ENCODE results near the gene USP46.

The USP46 gene

DNA sequence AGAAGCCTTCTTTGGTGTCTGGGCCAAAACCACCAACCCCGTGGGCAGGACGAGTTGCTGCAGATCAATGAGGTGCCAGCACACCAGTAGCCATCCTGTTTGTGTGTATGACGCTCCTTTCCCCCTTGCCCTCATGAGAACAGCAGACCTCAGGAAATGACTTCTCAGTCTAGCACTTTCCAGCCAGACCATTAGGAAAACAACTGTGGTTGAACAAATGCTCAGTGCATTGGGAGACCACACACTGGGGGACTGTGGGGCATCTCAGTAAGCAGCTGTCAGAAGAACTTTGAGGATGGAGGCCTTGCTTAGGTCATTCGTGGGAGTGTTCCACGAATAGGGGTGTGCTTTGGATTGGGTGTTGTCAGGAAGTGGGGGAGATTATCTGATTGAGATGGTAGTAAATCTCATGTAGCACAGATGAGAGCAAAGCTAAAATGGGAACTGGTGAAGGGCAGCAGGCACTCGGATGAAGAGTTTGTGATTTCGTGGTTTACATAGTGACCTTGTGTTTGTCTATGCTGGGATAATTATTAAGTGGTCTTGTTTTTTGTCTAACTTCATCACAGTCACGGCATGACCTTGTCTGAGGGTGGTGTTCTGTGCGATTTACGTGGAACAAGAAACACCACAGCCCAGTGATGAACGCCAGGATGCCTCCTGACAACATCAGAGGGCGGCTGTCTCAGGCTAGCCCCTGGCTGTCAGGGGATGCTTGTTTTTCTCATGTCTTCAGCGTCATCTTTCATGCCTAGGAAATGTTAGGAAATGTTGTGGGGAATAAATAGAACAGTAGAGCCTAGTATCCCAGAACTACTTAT lies 70.1 kb downstream of the USP46 start:
- H3K27me3 ChIP-seq (replicated peaks; ENCODE audit: control insufficient read depth, insufficient read depth, low read length), result no peaks in the 10 kb centered on the region
- H3K4me3 ChIP-seq (ENCODE audit: low read length), result no peak overlapping the region
- H3K4me1 ChIP-seq (ENCODE audit: control insufficient read depth, insufficient read depth, low read length), result no peaks in the 10 kb centered on the region
- H3K36me3 ChIP-seq (ENCODE audit: control insufficient read depth, insufficient read depth, low read length, severe bottlenecking), result peaks cover 4% of the 10 kb centered on the region
- H3K9ac ChIP-seq (ENCODE audit: low read length), result no peak overlapping the region
- no peak for DNase-seq (ENCODE audit: low read depth)
- H3K9me3 ChIP-seq (ENCODE audit: control insufficient read depth, low read length), result no peaks in the 10 kb centered on the region

DNA sequence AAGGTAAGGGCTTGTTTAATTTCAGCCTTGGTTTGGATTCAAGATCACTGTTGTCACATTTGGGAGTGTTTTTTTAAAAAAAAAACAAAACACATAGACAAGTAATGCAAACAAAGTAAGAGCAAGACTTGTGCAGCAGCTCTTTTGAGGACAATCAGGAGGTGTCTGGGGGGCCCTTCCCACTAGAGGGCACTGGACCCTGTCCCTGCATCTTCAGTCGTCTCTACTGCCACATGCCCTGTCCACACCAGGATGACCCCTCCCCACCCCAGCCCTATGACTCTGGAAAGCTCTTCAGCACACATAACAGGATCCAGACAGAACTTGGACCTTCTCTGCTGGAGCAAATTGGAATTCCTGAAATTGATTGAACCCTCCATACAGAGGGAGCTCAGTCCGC lies 71.0 kb downstream of the USP46 start:
- Histone ChIP-seq H3K9ac (ENCODE audit: low read length) (no peak overlapping the region), H3K4me3 (ENCODE audit: low read length) (no peak overlapping the region), H3K36me3 (ENCODE audit: control insufficient read depth, insufficient read depth, low read length, severe bottlenecking) (peaks cover 4% of the 10 kb centered on the region), H3K27me3 (replicated peaks; ENCODE audit: control insufficient read depth, insufficient read depth, low read length) (no peaks in the 10 kb centered on the region), H3K9me3 (ENCODE audit: control insufficient read depth, low read length) (no peaks in the 10 kb centered on the region), H3K4me1 (ENCODE audit: control insufficient read depth, insufficient read depth, low read length) (no peaks in the 10 kb centered on the region)
- peak; percentile 7 for DNase-seq (ENCODE audit: low read depth)

DNA sequence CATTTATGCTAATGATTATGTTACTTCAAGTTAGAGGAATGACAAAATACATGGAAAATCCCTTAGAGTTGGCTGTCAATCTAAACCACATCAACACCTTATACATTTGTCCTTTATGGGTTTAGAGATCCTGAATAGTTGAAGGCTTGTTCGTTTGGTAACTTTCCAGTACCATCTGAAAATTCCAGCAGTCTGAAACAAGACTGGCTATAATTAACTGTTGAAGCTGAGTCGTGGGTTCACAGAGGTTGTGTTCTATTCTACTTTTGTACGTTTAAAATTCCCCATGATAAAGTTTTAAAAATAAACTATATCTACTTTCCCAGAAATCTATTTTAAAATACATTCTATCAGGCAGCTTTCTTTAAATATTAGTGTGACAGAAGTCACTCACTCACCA lies 73.0 kb downstream of the USP46 start:
- Histone ChIP-seq H3K4me1 (ENCODE audit: control insufficient read depth, insufficient read depth, low read length) (no peaks in the 10 kb centered on the region), H3K4me3 (ENCODE audit: low read length) (no peak overlapping the region), H3K36me3 (ENCODE audit: control insufficient read depth, insufficient read depth, low read length, severe bottlenecking) (peaks cover 2% of the 10 kb centered on the region), H3K9ac (ENCODE audit: low read length) (no peak overlapping the region), H3K27me3 (replicated peaks; ENCODE audit: control insufficient read depth, insufficient read depth, low read length) (no peaks in the 10 kb centered on the region), H3K9me3 (ENCODE audit: control insufficient read depth, low read length) (no peaks in the 10 kb centered on the region)
- DNase-seq (ENCODE audit: low read depth), result peak; percentile 5

DNA sequence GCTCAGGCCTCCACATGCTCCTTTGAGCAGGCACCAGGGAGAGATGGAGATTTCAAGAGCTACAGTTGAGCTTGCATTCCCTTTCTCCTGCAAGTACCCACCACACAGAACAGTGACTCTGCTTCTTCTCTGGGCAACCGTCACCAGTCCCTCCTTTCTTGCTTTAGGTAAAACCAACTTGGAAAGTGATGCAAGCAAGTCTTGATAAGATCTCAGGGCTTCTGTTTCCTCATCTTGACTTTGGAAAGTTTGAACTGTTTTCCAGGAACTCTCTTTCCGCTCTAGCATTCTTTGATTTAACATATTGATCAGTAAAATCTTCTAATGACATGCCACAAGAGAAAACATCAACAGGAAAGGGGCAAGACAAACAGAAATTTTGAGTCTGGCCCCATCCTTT lies 73.7 kb downstream of the USP46 start:
- H3K9ac ChIP-seq (ENCODE audit: low read length), result no peak overlapping the region
- no peaks in the 10 kb centered on the region for H3K9me3 ChIP-seq (ENCODE audit: control insufficient read depth, low read length)
- H3K36me3 ChIP-seq (ENCODE audit: control insufficient read depth, insufficient read depth, low read length, severe bottlenecking), result no peaks in the 10 kb centered on the region
- no peaks in the 10 kb centered on the region for H3K27me3 ChIP-seq (replicated peaks; ENCODE audit: control insufficient read depth, insufficient read depth, low read length)
- DNase-seq (ENCODE audit: low read depth), result no peak
- no peaks in the 10 kb centered on the region for H3K4me1 ChIP-seq (ENCODE audit: control insufficient read depth, insufficient read depth, low read length)
- H3K4me3 ChIP-seq (ENCODE audit: low read length), result no peak overlapping the region

DNA sequence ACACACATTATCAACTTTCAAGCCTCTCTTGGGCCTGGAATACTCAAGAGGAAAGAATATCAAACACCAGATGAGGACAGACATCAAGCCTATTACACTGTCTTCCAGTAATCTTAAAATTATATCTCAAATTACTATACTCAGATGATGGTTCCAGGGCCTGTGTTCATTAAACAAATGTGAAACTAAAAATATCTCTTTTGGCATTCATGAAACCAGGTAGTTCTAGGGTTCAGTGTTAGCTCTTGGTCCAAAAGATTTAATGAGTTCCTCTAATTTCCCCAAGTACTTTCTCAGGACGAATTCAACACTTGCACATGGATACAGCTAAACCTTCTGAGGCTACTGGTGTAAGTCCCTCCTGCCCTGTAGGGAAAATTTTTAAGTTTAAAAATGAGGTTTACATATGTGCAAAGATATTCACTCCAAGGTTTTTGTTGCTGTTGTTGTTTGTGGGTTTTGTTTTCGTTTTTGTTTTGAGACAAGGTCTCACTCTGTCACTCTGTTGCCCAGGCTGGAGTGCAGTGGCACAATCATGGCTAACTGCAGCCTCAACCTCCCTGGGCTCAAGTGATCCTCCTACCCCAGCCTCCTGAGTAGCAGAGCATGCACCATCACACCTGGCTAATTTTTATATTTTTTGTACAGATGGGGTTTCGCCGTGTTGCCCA lies 79.4 kb downstream of the USP46 start:
- DNase-seq (ENCODE audit: low read depth), result no peak
- H3K27me3 ChIP-seq (replicated peaks; ENCODE audit: control insufficient read depth, insufficient read depth, low read length), result no peaks in the 10 kb centered on the region
- H3K4me1 ChIP-seq (ENCODE audit: control insufficient read depth, insufficient read depth, low read length), result no peaks in the 10 kb centered on the region
- H3K4me3 ChIP-seq (ENCODE audit: low read length), result no peak overlapping the region
- H3K9me3 ChIP-seq (ENCODE audit: control insufficient read depth, low read length), result no peaks in the 10 kb centered on the region
- H3K9ac ChIP-seq (ENCODE audit: low read length), result no peak overlapping the region
- no peaks in the 10 kb centered on the region for H3K36me3 ChIP-seq (ENCODE audit: control insufficient read depth, insufficient read depth, low read length, severe bottlenecking)

DNA sequence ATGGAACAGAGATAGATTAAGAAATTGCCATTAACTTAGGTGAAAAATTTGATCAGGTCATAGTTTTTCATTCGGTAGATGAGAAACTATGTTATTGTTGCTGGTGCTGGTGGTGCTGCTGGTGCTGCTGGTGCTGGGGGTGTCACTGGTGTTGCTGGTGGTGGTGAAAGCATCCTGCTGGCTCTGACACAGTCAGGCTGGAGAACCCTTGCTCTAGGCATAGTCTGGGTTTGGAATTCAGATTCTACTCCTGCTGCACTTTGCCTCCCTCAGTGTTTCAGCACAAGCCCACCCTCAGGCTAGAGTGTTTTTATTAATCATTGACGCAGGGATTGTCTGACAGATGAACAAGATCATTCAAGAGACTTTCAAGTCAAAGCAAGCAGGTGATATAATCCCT lies 80.2 kb downstream of the USP46 start:
- H3K9me3 ChIP-seq (ENCODE audit: control insufficient read depth, low read length), result no peaks in the 10 kb centered on the region
- H3K4me3 ChIP-seq (ENCODE audit: low read length), result no peak overlapping the region
- H3K27me3 ChIP-seq (replicated peaks; ENCODE audit: control insufficient read depth, insufficient read depth, low read length), result no peaks in the 10 kb centered on the region
- H3K36me3 ChIP-seq (ENCODE audit: control insufficient read depth, insufficient read depth, low read length, severe bottlenecking), result no peaks in the 10 kb centered on the region
- H3K4me1 ChIP-seq (ENCODE audit: control insufficient read depth, insufficient read depth, low read length), result no peaks in the 10 kb centered on the region
- DNase-seq (ENCODE audit: low read depth), result no peak
- H3K9ac ChIP-seq (ENCODE audit: low read length), result no peak overlapping the region

DNA sequence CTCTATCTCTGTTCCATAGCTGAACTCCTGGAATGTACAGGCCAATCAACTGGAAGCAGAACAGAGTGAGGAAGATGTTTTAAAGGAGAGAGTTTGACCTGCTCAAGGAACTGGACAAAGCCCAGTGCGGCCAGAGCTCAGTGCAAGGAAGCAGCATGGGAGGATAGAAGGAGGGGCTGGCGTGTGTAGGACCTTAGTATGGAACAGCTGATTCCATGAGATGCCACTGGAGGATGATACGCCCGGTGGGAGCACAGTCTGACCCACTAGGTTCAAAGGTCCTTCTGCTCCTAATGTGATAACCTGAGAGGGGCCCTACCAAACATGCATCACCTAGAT lies 81.5 kb downstream of the USP46 start:
- no peaks in the 10 kb centered on the region for H3K9me3 ChIP-seq (ENCODE audit: control insufficient read depth, low read length)
- H3K36me3 ChIP-seq (ENCODE audit: control insufficient read depth, insufficient read depth, low read length, severe bottlenecking), result no peaks in the 10 kb centered on the region
- H3K9ac ChIP-seq (ENCODE audit: low read length), result no peak overlapping the region
- H3K4me1 ChIP-seq (ENCODE audit: control insufficient read depth, insufficient read depth, low read length), result peaks cover 10% of the 10 kb centered on the region
- DNase-seq (ENCODE audit: low read depth), result no peak
- H3K4me3 ChIP-seq (ENCODE audit: low read length), result no peak overlapping the region
- H3K27me3 ChIP-seq (replicated peaks; ENCODE audit: control insufficient read depth, insufficient read depth, low read length), result no peaks in the 10 kb centered on the region

DNA sequence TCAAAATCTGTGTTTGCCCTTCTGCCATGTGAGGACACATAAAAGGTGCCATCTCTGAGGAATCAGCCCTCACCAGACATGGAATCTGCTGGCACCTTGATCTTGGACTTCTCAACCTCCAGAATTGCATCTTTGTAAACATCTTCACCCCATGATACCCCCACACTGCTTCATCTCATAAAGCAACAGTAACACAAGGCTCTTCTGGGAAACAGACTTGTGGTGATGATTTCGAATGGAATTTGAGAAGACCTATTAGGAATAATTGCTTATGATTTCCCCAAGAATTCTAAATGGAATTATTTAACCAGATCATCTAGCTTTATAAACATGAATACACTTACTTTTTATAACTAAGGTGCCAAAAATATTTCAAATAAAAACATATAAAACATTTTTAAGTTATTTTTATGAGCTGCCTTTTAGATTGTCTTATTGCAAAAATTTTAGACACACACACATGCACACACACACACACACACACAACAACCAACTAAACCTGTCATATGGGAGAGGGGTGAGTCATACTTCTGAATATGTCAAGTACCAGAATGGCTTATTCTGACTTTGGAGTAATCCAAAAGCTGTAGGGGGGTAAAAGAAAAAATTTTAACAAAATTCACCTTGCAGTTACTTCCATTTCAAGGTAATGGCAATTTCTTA lies 82.0 kb downstream of the USP46 start:
- Histone ChIP-seq H3K36me3 (ENCODE audit: control insufficient read depth, insufficient read depth, low read length, severe bottlenecking) (no peaks in the 10 kb centered on the region), H3K9me3 (ENCODE audit: control insufficient read depth, low read length) (no peaks in the 10 kb centered on the region), H3K4me3 (ENCODE audit: low read length) (no peak overlapping the region), H3K27me3 (replicated peaks; ENCODE audit: control insufficient read depth, insufficient read depth, low read length) (no peaks in the 10 kb centered on the region), H3K9ac (ENCODE audit: low read length) (no peak overlapping the region), H3K4me1 (ENCODE audit: control insufficient read depth, insufficient read depth, low read length) (peaks cover 10% of the 10 kb centered on the region)
- no peak for DNase-seq (ENCODE audit: low read depth)

DNA sequence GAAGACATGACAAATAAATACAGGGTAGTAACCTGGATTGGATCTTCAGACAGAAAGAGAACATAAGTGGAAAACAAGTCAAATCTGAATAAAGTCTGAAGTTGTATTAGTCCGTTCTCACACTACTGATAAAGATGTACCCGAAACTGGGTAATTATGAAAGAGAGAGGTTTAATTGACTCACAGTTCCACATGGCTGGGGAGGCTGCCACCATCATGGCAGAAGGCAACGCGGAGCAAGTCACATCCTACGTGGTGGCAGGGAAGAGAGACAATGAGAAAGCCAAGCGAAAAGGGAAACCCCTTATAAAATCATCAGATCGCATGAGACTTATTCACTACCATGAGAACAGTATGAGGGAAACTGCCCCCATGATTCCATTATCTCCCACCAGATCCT lies 82.8 kb downstream of the USP46 start:
- H3K4me1 ChIP-seq (ENCODE audit: control insufficient read depth, insufficient read depth, low read length), result peaks cover 10% of the 10 kb centered on the region
- H3K4me3 ChIP-seq (ENCODE audit: low read length), result no peak overlapping the region
- no peaks in the 10 kb centered on the region for H3K27me3 ChIP-seq (replicated peaks; ENCODE audit: control insufficient read depth, insufficient read depth, low read length)
- no peaks in the 10 kb centered on the region for H3K9me3 ChIP-seq (ENCODE audit: control insufficient read depth, low read length)
- H3K36me3 ChIP-seq (ENCODE audit: control insufficient read depth, insufficient read depth, low read length, severe bottlenecking), result no peaks in the 10 kb centered on the region
- H3K9ac ChIP-seq (ENCODE audit: low read length), result no peak overlapping the region
- no peak for DNase-seq (ENCODE audit: low read depth)

DNA sequence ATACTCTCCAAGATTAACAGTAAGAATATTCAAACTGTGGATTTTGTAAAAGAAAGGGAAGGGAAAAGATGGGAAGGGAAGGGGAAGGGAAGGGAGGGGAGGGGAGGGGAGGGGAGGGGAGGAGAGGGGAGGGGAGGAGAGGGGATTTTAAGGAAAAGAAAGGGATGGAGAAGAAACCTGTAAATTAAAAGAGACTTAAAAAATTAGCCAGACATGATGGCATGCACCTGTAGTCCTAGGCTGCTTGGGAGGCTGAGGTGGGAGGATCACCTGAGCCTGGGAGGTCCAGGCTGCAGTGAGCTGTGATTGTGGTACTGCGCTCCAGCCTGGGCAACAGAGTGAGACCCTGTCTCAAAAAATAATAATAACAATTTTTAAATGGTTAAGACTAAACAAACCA lies 83.7 kb downstream of the USP46 start:
- Histone ChIP-seq H3K36me3 (ENCODE audit: control insufficient read depth, insufficient read depth, low read length, severe bottlenecking) (no peaks in the 10 kb centered on the region), H3K27me3 (replicated peaks; ENCODE audit: control insufficient read depth, insufficient read depth, low read length) (no peaks in the 10 kb centered on the region), H3K9me3 (ENCODE audit: control insufficient read depth, low read length) (no peaks in the 10 kb centered on the region), H3K4me3 (ENCODE audit: low read length) (no peak overlapping the region), H3K9ac (ENCODE audit: low read length) (no peak overlapping the region), H3K4me1 (ENCODE audit: control insufficient read depth, insufficient read depth, low read length) (peaks cover 10% of the 10 kb centered on the region)
- no peak for DNase-seq (ENCODE audit: low read depth)

DNA sequence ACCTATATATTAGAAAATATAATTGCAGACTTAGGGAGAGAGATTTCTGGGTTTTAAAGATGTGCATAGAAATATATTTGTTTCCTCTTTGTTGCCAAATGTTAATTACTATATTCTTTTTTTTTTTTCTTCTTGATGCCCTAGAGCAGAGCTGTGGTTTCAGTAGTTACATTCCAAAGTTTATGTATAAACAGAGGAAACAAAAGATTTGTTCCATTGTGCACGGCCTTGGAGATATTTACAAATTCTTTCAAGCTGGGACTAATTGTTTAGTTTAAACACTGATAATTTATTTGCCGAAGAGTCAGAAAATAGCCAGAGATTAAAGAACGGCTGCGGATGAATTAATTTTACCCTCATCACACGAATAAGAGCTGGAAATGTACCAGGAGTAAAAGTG lies 85.1 kb downstream of the USP46 start:
- Histone ChIP-seq H3K36me3 (ENCODE audit: control insufficient read depth, insufficient read depth, low read length, severe bottlenecking) (no peaks in the 10 kb centered on the region), H3K9ac (ENCODE audit: low read length) (no peak overlapping the region), H3K27me3 (replicated peaks; ENCODE audit: control insufficient read depth, insufficient read depth, low read length) (peaks cover 5% of the 10 kb centered on the region), H3K4me3 (ENCODE audit: low read length) (no peak overlapping the region), H3K4me1 (ENCODE audit: control insufficient read depth, insufficient read depth, low read length) (peaks cover 10% of the 10 kb centered on the region), H3K9me3 (ENCODE audit: control insufficient read depth, low read length) (no peaks in the 10 kb centered on the region)
- DNase-seq (ENCODE audit: low read depth), result peak; percentile 32
